GM21360 (cell line): ENCODE data around the gene CHRNA4.

Source experiments
- ATAC-seq: cut with Tn5 transposase; IDR thresholded peaks from one replicate; pipeline ENCODE4 v1.9.1; 2021; ENCODE audit warnings: mild to moderate bottlenecking, moderate library complexity; ENCODE audit not compliant: unreplicated experiment

CHRNA4 gene

GRCh38 chr20:63322146-63322932 is 38.8 kb downstream of the CHRNA4 start:
- ATAC-seq: no peak

DNA sequence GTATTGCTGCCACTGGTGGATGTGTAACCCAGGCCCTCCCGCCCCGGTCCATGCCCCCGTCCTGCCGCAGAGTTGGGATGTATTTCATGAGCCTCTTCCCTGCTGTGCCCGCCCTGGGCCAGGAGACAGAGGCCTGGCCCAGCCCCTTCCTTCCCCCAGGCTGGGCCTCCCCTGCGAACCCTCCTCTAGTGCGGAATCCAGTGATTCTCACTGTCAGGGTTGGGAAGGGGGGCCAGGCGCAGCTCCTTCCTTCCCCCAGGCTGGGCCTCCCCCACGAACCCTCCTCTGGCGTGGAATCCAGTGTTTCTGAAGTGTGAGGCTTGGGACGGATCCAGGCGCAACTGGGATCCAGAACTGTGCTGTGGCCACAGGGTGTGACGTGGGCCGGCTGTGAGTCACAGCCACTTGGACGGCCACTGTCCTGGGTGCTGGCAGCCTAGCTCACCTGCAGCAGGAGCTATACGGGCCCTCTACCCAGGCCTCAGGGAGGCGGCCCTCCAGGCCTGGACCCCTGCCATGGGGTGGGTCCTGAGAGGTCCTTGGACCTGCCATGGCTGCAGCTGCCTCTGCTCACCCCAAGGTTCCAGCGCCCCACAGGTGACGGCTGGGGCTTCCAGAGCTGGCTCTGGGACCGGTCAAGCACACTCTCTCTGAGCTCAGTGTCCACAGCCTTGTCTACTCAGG is 39.9 kb downstream of the CHRNA4 start:
- ATAC-seq: no peak

GRCh38 chr20:63320616-63321147 is 40.5 kb downstream of the CHRNA4 start:
- no peak for ATAC-seq

DNA sequence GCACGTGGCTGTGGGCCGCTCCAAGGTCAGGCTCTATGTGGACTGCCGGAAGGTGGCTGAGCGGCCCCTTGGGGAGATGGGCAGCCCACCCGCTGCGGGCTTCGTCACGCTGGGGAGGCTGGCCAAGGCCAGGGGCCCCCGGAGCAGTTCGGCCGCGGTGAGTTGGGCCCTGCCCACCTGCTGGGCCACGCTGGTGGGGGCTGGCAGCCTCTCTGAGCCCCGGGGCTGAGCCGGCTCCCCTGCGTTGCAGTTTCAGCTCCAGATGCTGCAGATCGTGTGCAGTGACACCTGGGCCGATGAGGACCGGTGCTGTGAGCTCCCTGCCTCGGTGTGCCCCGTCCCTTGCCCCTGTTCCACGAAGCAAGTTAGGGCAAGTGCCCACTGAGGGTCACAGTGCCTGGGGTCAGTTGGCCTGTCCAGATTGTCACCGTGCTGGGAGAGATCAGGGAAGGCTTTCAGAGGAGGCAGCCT is 41.1 kb downstream of the CHRNA4 start:
- no peak for ATAC-seq

DNA sequence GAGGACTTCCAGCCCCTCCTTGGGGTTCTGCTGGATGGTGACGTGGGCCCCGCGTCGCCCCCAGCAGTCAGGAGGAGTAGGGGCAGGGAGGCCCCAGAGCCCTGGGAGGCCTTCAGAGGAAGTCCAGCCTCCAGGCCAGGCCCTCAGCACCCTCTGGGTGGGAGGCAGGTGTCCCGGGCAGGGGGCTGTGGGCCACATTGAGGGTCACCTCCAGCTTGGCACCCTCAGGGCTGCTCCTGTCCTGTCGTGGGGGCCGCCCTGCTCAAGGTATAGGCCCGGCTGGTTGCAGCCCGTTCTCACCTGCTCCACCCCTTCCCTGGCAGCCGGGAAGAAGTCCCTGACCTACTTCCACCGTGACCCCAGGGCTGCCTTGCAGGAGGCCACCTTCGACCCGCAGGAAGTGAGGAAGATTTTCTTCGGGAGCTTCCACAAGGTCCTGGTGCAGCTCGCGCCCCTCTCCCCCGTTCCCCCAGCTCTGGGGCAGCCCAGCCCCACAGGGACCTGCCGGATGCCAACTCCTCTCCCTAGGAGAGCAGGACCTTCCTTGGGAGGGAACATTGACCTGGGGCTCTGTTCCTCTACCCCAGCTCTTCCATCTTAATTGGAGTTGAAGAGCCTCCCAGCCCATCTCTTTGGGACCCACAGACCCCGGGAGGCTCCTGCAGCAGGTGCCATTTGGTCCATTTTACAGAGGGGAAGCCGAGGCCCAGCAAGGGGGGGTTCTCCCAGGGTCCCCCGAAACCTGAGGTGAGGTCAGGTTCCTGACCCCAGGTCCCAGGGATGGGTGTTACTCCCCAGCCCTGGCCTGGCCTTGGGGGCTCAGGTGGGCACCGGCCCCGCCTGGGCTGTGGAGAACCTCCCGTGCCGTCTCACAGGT is 41.7 kb downstream of the CHRNA4 start:
- no peak for ATAC-seq

GRCh38 chr20:63318391-63319163 is 42.6 kb downstream of the CHRNA4 start:
- ATAC-seq: no peak

- no peak for ATAC-seq
Measured at GRCh38 chr20:63317601-63318291, 43.4 kb downstream of the CHRNA4 start.

- ATAC-seq: no peak
Measured at GRCh38 chr20:63317061-63317460, 44.1 kb downstream of the CHRNA4 start.

- ATAC-seq: no peak
Measured at GRCh38 chr20:63316502-63316921, 44.6 kb downstream of the CHRNA4 start.

- ATAC-seq: no peak
Measured at GRCh38 chr20:63315731-63316491, 45.2 kb downstream of the CHRNA4 start.

DNA sequence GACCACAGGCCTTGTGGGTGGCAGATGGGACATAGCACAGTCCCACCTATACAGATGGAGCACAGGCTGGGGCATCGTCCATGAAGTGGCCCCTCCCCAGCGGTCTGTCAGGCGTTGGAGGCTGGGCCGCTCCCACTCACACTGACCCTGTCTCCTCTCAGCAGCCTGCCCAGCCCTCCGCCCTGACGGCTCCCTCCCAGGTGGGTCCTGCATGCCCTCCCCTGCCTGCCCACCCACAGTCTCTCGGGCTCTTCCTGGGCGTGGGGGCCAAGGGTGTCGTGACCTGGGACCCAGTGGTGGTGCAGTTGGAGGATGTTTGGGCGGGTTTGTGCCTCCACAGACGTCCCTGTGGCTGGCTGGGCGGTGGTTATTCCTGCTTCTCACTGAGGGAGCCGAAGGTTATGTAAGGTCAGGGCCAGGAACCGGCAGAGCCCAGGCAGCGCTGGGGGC is 45.9 kb downstream of the CHRNA4 start:
- no peak for ATAC-seq

- ATAC-seq: no peak
Measured at GRCh38 chr20:63314566-63315239, 46.4 kb downstream of the CHRNA4 start.

GRCh38 chr20:63314015-63314471 is 47.1 kb downstream of the CHRNA4 start:
- ATAC-seq: no peak

DNA sequence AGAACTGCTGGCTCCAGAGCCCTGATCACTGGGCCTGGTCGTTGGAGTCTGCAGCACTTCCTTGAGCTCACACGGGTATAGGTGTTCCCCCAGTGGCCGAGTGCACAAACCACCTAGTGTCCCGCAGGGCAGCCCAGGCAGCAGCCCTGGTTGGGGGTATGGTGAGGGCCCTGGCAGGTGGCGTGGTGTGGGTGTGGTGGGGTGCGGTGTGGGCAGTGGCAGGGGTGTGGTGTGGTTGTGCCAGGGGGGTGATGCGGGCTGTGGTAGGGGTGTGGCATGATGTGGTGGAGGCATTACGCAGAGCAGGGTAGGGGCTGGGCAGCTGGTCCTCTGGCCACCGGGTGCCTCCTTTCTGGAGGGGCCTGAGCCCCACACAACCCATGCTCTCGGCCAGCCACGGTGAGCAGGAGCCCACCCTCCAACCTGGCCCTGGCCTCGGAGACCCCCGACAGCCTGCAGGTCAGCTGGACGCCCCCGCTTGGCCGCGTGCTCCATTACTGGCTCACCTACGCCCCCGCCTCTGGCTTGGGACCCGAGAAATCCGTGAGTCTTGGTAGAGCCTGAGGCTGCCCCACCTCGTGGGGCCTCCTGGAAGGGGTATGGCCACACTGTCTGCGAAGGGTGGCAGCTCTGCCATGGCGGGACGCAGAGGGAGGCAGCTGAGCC is 47.7 kb downstream of the CHRNA4 start:
- no peak for ATAC-seq

GRCh38 chr20:63312690-63313348 is 48.3 kb downstream of the CHRNA4 start:
- ATAC-seq: no peak

DNA sequence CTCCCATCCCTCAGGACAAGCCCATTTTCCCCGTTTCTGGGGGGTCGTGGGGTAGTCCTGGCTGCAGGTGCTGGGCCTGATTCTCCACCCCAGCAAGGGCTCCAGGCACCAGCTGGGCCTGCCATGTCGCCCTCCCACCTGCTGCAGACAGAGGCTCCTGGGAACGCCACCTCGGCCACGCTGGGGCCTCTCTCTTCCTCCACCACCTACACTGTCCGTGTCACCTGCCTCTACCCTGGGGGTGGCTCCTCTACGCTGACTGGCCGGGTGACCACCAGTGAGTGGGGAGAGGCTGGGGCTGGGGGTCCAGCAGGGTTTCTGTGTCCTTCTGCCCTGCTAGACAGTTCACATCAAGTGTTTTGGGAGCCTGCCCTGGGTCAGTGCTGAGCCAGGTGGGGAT is 48.9 kb downstream of the CHRNA4 start:
- no peak for ATAC-seq

GRCh38 chr20:63311833-63312243 is 49.3 kb downstream of the CHRNA4 start:
- ATAC-seq: no peak
